Omental fat pad (tissue), 4 donors: ENCODE results near the gene SMURF2. TPM values are rescaled to one million over a fixed set of nuclear protein-coding genes. Genes with fewer than 3 reads are reported as not detected.

Experiments used
- ATAC-seq: fragments of 150-250 bp; one replicate; pipeline ENCODE4 v1.9.1; 2016; ENCODE audit warnings: mild to moderate bottlenecking, moderate library complexity; ENCODE audit not compliant: low FRiP score
- DNase-seq: peaks from one replicate; pipeline ENCODE4 v3.0.0-alpha.2; 2019; ENCODE audit warnings: low spot score
- CTCF ChIP-seq, 3 donors: fragments of 450-650 bp; IDR thresholded peaks; one replicate each; pipeline ENCODE4 v1.5.1; 2016 to 2017; ENCODE audit warnings: antibody characterized with exemption in 3 of 3, mild to moderate bottlenecking in 3 of 3, moderate library complexity in 2 of 3
- total RNA-seq, 4 donors: library from RNA; depleted of rRNA; stranded (reverse); fragments of >200 nt; gene quantifications; one replicate each; pipeline ENCODE4 v1.1.0, GENCODE V29; 2016

SMURF2 gene
- total RNA-seq, 4 donors from 2014 or later, result 26.8 to 38.1 (median 29.5) TPM

GRCh38 chr17:64653985-64654355, 8.1 kb downstream of the SMURF2 start:
- DNase-seq (no peak), ATAC-seq (no peak)
- no peak for TF ChIP-seq CTCF (IDR thresholded peaks at IDR 0.05)

DNA sequence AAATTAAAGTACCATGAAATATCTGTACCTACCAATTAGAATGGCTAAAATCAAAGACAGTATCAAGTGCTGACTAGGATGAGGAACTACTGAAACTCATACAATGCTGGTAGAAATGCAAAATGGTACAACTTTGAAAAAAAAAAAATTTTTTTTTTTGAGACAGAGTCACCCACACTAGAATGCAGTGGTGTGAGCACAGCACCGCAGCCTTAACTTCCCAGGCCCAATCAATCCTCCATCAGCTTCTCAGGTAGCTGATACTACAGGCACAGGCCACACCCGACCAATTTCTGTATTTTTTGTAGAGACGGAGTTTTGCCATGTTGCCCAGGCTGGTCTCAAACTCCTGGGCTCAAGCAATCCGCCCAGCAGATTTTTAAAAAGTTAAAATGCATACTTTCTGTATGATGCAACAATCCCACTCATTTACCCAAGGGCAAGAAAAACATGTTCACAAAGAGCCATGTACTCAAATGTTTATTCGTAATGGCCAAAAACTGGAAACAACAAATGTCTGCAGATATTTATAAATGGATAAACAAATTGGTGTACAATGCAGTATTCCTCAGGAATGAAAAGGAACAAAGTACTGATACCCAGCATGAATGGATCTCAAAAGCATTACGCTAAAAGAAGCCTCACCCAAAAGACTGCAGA, 8.7 kb downstream of the SMURF2 start:
- DNase-seq, result no peak
- TF ChIP-seq CTCF (IDR thresholded peaks at IDR 0.05), result no peak
- ATAC-seq, result no peak

- DNase-seq (no peak), ATAC-seq (no peak)
- TF ChIP-seq CTCF (IDR thresholded peaks at IDR 0.05), result no peak
These were observed 10.2 kb downstream of the SMURF2 start for GRCh38 chr17:64651889-64652288.

DNA sequence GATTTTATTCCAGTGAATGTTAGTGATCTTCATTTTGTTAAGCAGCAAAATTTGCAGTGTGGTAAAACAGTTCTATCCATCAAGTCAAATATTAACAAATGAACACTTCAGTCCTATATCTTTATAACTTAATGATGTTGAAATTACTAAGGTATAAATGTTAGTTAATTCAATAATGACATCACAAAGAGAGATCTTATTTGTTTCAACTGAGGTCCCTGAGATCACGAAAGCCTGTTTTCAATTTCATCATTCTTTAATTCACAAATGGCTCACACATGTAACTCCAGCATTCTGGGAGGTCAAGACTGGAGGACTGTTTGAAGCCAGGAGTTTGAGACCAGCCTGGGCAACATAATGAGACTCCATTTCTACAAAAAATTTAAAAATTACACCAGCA, 13.9 kb downstream of the SMURF2 start:
- DNase-seq, result no peak
- ATAC-seq, result no peak
- no peak for TF ChIP-seq CTCF (IDR thresholded peaks at IDR 0.05)

DNA sequence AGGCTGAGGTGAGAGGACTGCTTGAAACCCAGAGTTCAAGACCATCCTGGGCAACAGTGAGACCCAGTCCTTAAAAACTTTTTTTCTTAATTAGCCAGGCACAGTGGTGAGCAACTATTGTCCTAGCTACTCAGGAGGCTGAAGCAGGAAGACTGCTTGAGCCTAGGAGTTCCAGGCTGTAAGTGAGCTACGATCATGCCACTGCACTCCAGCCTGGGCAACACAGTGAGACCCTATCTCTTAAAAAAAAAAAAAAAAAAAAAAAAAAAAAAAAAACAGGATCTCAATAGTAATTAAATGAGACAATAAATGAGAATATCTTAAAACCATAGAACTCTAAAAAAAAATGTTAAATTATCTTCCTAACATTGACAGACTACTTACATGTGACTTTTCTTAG, 14.3 kb downstream of the SMURF2 start:
- no peak for TF ChIP-seq CTCF (IDR thresholded peaks at IDR 0.05)
- no peak for DNase-seq
- no peak for ATAC-seq

- ATAC-seq (no peak), DNase-seq (no peak)
- TF ChIP-seq CTCF (IDR thresholded peaks at IDR 0.05), result no peak
These were observed 22.6 kb downstream of the SMURF2 start for GRCh38 chr17:64639516-64639915.

GRCh38 chr17:64638552-64639203, 23.4 kb downstream of the SMURF2 start:
- no peak for DNase-seq
- TF ChIP-seq CTCF (IDR thresholded peaks at IDR 0.05), result no peak
- no peak for ATAC-seq
